SK-N-SH treated with all-trans-retinoic acid at 6 μM for 48 hours (cell line): ENCODE results near the gene RNF224.

Source experiments
- ATAC-seq: fragments of 200-7000 bp; cut with Tn5 transposase; 3 replicates; pipeline ENCODE4 v1.9.1; 2020; ENCODE audit warnings: mild to moderate bottlenecking, moderate library complexity
- ARNTL ChIP-seq: fragments of 450-650 bp; formaldehyde crosslinking; IDR thresholded peaks from 2 replicates; pipeline ENCODE4 v1.5.0; 2020; ENCODE audit warnings: low read depth, mild to moderate bottlenecking, moderate library complexity, borderline replicate concordance
- BACH2 ChIP-seq: fragments of 250-450 bp; sonication (Bioruptor Pico); IDR thresholded peaks from 2 replicates; pipeline ENCODE4 v1.9.0; 2021; ENCODE audit warnings: mild to moderate bottlenecking, borderline replicate concordance
- CSDC2 ChIP-seq: fragments of 250-450 bp; sonication (Bioruptor Pico); IDR thresholded peaks from 2 replicates; pipeline ENCODE4 v1.5.0; 2020; ENCODE audit warnings: mild to moderate bottlenecking, moderate library complexity
- ISL1 ChIP-seq: fragments of 250-450 bp; sonication (Bioruptor Pico); IDR thresholded peaks from 2 replicates; pipeline ENCODE4 v2.1.2; 2022; ENCODE audit warnings: mild to moderate bottlenecking, moderate library complexity
- OSR1 ChIP-seq: fragments of 250-450 bp; sonication (Bioruptor Pico); IDR thresholded peaks from 2 replicates; pipeline ENCODE4 v1.8.0; 2022; ENCODE audit warnings: moderate library complexity, mild to moderate bottlenecking, inconsistent platforms
- PPARA ChIP-seq: fragments of 250-450 bp; sonication (Bioruptor Pico); IDR thresholded peaks from 2 replicates; pipeline ENCODE4 v1.5.0; 2020; ENCODE audit warnings: mild to moderate bottlenecking, borderline replicate concordance
- RARB ChIP-seq: fragments of 250-450 bp; sonication (Bioruptor Pico); IDR thresholded peaks from 2 replicates; pipeline ENCODE4 v1.8.0; 2021; ENCODE audit warnings: mild to moderate bottlenecking, moderate library complexity
- SNAI2 ChIP-seq: fragments of 250-450 bp; sonication (Bioruptor Pico); IDR thresholded peaks from 2 replicates; pipeline ENCODE4 v1.5.0; 2020; ENCODE audit warnings: mild to moderate bottlenecking, moderate library complexity
- TCF4 ChIP-seq: fragments of 250-450 bp; sonication (Bioruptor Pico); IDR thresholded peaks from 2 replicates; pipeline ENCODE4 v1.8.0; 2021; ENCODE audit warnings: mild to moderate bottlenecking, moderate library complexity, borderline replicate concordance
- ZC3H10 ChIP-seq: fragments of 250-450 bp; sonication (Bioruptor Pico); IDR thresholded peaks from 2 replicates; pipeline ENCODE4 v1.5.1; 2021; ENCODE audit warnings: mild to moderate bottlenecking, moderate library complexity
- ZFP30 ChIP-seq: fragments of 450-650 bp; formaldehyde crosslinking; IDR thresholded peaks from 2 replicates; pipeline ENCODE4 v1.5.0; 2022; ENCODE audit warnings: mild to moderate bottlenecking, moderate library complexity
- ZNF565 ChIP-seq: fragments of 450-650 bp; formaldehyde crosslinking; conservative IDR thresholded peaks from 2 replicates; pipeline ENCODE4 v1.5.0; 2020; ENCODE audit warnings: low read depth, mild to moderate bottlenecking, moderate library complexity
- ZNF70 ChIP-seq: fragments of 450-650 bp; formaldehyde crosslinking; IDR thresholded peaks from 2 replicates; pipeline ENCODE4 v1.5.0; 2020; ENCODE audit warnings: mild to moderate bottlenecking, moderate library complexity
- ZNF8 ChIP-seq: fragments of 450-650 bp; formaldehyde crosslinking; IDR thresholded peaks from 2 replicates; pipeline ENCODE4 v1.5.0; 2020; ENCODE audit warnings: mild to moderate bottlenecking, moderate library complexity
- TF ChIP-seq, protein P1 (sequence below): fragments of 250-450 bp; sonication (Bioruptor Pico); IDR thresholded peaks from 2 replicates; pipeline ENCODE4 v1.5.1; 2021; ENCODE audit warnings: mild to moderate bottlenecking, moderate library complexity
- TF ChIP-seq, protein P2 (sequence below): fragments of 250-450 bp; sonication (Bioruptor Pico); IDR thresholded peaks from 2 replicates; pipeline ENCODE4 v1.8.0; 2021; ENCODE audit warnings: low read depth, mild to moderate bottlenecking, moderate library complexity, borderline replicate concordance
- TF ChIP-seq, protein P3 (sequence below): fragments of 250-450 bp; sonication (Bioruptor Pico); IDR thresholded peaks from 2 replicates; pipeline ENCODE4 v1.5.0; 2020; ENCODE audit warnings: mild to moderate bottlenecking, moderate library complexity
- TF ChIP-seq, protein P4 (sequence below): fragments of 250-450 bp; sonication (Bioruptor Pico); IDR thresholded peaks from 2 replicates; pipeline ENCODE4 v1.5.1; 2020; ENCODE audit warnings: low read depth, mild to moderate bottlenecking, moderate library complexity
- TF ChIP-seq, protein P5 (sequence below): fragments of 250-450 bp; sonication (Bioruptor Pico); IDR thresholded peaks from 2 replicates; pipeline ENCODE4 v1.8.0; 2020; ENCODE audit warnings: mild to moderate bottlenecking, moderate library complexity, borderline replicate concordance

Gene RNF224

DNA sequence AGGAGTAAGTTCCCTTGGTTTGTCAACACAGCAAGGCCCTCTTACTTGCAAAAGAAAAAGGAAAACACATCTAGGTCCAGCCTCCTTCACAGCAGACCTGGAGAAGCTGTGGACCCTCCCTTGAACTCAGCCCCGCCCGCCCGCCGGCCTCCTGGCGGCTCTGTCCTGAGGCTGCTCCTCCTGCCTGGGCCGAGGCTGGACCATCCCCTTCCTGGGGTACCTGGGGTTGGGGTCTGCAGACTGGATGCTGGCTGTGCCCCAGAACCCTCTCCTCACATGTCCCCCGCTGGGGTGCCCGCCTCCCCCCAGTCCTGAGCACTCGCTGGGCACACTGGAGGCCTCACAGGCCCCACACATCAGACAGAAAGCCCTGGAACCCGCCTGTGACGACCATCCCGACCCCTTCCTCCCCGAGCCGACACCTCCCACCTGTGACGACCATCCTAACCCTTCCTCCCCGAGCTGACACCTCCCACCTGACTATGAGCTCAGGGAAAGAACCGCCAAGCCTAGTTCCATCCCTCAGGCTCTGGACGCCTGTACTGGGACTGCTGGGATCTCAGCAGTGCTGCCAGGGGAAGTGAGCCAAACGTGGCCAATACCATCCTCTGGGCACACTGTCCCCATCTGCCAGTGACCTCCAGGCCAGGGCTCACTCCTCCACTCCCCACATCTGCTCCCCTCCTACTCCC is 48.2 kb upstream of the RNF224 start:
- TF ChIP-seq OSR1 (CRISPR knock-in tag) (no peak), ZNF8 (CRISPR knock-in tag) (no peak), SNAI2 (CRISPR knock-in tag) (no peak), ARNTL (no peak), ISL1 (CRISPR knock-in tag) (no peak), ZFP30 (no peak), PPARA (no peak), ZNF565 (CRISPR knock-in tag) (no peak)
- TF ChIP-seq, protein P1, sequence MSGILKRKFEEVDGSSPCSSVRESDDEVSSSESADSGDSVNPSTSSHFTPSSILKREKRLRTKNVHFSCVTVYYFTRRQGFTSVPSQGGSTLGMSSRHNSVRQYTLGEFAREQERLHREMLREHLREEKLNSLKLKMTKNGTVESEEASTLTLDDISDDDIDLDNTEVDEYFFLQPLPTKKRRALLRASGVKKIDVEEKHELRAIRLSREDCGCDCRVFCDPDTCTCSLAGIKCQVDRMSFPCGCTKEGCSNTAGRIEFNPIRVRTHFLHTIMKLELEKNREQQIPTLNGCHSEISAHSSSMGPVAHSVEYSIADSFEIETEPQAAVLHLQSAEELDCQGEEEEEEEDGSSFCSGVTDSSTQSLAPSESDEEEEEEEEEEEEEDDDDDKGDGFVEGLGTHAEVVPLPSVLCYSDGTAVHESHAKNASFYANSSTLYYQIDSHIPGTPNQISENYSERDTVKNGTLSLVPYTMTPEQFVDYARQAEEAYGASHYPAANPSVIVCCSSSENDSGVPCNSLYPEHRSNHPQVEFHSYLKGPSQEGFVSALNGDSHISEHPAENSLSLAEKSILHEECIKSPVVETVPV (CRISPR knock-in tag): no peak
- TF ChIP-seq, protein P2, sequence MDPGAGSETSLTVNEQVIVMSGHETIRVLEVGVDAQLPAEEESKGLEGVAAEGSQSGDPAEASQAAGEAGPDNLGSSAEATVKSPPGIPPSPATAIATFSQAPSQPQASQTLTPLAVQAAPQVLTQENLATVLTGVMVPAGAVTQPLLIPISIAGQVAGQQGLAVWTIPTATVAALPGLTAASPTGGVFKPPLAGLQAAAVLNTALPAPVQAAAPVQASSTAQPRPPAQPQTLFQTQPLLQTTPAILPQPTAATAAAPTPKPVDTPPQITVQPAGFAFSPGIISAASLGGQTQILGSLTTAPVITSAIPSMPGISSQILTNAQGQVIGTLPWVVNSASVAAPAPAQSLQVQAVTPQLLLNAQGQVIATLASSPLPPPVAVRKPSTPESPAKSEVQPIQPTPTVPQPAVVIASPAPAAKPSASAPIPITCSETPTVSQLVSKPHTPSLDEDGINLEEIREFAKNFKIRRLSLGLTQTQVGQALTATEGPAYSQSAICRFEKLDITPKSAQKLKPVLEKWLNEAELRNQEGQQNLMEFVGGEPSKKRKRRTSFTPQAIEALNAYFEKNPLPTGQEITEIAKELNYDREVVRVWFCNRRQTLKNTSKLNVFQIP: no peak
- TF ChIP-seq, protein P3, sequence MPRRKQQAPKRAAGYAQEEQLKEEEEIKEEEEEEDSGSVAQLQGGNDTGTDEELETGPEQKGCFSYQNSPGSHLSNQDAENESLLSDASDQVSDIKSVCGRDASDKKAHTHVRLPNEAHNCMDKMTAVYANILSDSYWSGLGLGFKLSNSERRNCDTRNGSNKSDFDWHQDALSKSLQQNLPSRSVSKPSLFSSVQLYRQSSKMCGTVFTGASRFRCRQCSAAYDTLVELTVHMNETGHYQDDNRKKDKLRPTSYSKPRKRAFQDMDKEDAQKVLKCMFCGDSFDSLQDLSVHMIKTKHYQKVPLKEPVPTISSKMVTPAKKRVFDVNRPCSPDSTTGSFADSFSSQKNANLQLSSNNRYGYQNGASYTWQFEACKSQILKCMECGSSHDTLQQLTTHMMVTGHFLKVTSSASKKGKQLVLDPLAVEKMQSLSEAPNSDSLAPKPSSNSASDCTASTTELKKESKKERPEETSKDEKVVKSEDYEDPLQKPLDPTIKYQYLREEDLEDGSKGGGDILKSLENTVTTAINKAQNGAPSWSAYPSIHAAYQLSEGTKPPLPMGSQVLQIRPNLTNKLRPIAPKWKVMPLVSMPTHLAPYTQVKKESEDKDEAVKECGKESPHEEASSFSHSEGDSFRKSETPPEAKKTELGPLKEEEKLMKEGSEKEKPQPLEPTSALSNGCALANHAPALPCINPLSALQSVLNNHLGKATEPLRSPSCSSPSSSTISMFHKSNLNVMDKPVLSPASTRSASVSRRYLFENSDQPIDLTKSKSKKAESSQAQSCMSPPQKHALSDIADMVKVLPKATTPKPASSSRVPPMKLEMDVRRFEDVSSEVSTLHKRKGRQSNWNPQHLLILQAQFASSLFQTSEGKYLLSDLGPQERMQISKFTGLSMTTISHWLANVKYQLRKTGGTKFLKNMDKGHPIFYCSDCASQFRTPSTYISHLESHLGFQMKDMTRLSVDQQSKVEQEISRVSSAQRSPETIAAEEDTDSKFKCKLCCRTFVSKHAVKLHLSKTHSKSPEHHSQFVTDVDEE: no peak
- ATAC-seq: no peak

DNA sequence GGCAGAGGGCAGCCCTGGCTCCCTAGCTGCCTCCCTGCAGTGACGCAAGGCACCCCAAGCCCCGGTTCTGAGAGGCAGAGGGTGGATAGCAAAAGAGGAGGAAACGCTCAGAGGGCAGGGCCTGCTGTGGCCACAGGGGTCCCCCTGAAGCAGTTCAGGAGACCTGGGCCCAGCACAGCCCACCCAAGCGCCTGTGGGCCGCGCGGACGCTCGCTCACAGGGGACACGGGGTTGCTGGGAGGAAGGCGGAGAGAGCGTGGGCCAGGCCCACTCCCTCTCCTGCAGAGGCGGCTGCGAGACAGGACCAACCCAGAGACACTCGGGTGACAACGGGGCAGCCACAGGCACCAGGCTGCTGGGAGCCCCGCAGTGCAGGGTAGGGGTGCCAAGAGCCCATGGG is 47.5 kb upstream of the RNF224 start:
- no peak for TF ChIP-seq ZC3H10 (CRISPR knock-in tag)
- ATAC-seq: no peak

DNA sequence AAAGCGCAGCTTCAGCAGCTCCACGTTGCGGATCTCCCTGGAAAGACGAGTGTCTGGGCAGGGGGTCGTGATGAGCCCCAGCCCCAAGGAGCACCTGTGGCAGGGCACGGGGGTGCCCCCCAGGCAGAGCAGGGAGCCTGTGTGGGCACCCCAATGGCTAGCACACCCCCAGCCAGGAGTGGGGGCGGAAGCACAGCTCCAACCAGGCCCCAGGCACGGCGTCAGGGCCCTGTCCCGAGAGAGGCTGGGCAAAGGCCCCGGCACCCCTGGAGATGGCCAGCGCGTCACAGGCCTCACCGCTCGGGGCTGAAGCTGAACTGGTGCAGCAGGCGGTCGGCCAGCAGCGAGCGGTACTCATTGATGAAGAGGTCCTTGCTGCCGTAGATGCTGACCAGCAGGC is 46.8 kb upstream of the RNF224 start:
- ATAC-seq: no peak
- TF ChIP-seq, protein P4, sequence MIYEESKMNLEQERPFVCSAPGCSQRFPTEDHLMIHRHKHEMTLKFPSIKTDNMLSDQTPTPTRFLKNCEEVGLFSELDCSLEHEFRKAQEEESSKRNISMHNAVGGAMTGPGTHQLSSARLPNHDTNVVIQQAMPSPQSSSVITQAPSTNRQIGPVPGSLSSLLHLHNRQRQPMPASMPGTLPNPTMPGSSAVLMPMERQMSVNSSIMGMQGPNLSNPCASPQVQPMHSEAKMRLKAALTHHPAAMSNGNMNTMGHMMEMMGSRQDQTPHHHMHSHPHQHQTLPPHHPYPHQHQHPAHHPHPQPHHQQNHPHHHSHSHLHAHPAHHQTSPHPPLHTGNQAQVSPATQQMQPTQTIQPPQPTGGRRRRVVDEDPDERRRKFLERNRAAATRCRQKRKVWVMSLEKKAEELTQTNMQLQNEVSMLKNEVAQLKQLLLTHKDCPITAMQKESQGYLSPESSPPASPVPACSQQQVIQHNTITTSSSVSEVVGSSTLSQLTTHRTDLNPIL (CRISPR knock-in tag): no peak
- no peak for TF ChIP-seq ZNF70 (CRISPR knock-in tag)
- TF ChIP-seq ZNF8 (CRISPR knock-in tag): no peak

DNA sequence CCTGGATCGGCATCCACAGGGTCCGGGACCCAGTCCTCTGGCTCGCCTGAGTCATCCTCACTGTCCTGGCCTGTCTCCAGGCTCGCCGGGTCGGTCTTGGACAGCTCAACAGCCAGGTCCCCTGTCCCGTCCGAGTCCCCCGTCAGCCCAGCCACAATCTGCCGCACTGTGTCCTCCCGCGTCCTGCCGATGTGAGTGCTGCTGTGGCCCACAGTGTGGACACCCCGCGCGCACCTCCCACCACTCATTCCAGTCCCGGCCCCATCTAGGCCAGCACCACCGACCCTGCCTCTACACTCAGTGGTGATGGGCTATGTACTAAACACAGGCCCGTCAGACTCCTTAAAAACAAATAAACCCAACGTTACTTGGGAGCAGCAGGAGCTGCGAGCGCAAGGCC is 45.6 kb upstream of the RNF224 start:
- ATAC-seq: no peak
- TF ChIP-seq RARB (CRISPR knock-in tag): no peak
- no peak for TF ChIP-seq OSR1 (CRISPR knock-in tag)
- TF ChIP-seq, protein P5, sequence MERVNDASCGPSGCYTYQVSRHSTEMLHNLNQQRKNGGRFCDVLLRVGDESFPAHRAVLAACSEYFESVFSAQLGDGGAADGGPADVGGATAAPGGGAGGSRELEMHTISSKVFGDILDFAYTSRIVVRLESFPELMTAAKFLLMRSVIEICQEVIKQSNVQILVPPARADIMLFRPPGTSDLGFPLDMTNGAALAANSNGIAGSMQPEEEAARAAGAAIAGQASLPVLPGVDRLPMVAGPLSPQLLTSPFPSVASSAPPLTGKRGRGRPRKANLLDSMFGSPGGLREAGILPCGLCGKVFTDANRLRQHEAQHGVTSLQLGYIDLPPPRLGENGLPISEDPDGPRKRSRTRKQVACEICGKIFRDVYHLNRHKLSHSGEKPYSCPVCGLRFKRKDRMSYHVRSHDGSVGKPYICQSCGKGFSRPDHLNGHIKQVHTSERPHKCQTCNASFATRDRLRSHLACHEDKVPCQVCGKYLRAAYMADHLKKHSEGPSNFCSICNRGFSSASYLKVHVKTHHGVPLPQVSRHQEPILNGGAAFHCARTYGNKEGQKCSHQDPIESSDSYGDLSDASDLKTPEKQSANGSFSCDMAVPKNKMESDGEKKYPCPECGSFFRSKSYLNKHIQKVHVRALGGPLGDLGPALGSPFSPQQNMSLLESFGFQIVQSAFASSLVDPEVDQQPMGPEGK (CRISPR knock-in tag): no peak
- TF ChIP-seq TCF4 (CRISPR knock-in tag): no peak
- TF ChIP-seq ZC3H10 (CRISPR knock-in tag): no peak
- TF ChIP-seq ZNF565 (CRISPR knock-in tag): no peak
- no peak for TF ChIP-seq BACH2 (CRISPR knock-in tag)
- TF ChIP-seq CSDC2 (CRISPR knock-in tag): no peak
- no peak for TF ChIP-seq ARNTL
- TF ChIP-seq, all 23 proteins: peak for 0
